OCI-LY7 (cell line): ENCODE results near the gene DARS1. TPM values are rescaled to one million over a fixed set of nuclear protein-coding genes. Genes with fewer than 3 reads are reported as not detected.

Source experiments
- BruUV-seq: library from RNA; stranded (reverse); fragments of 400-500 nt; replicated peaks from 2 replicates; lab custom pipeline; 2021; lab: Mats Ljungman, UMichigan
- CTCF ChIA-PET: fragments of 300-600 bp; sonication (Branson Sonifier 250); formaldehyde crosslinking; loops from one replicate; lab custom pipeline; 2022; ENCODE audit warnings: antibody characterized with exemption; ENCODE audit not compliant: unreplicated experiment; lab: Charles Lee
- POLR2A ChIA-PET: fragments of 300-600 bp; sonication (Branson Sonifier 250); formaldehyde crosslinking; loops from one replicate; lab custom pipeline; 2022; ENCODE audit warnings: antibody characterized with exemption; lab: Charles Lee
- DNase-seq: peaks from one replicate; pipeline ENCODE4 v3.0.0-alpha.2; 2015; ENCODE audit warnings: low spot score
- H2AFZ ChIP-seq: fragments of 200-600 bp; sonication (generic), shearing (Covaris generic); 2 replicates; pipeline ENCODE4 v1.6.1; 2014; ENCODE audit warnings: mild to moderate bottlenecking, antibody characterized with exemption, low read length, moderate library complexity
- H3K27ac ChIP-seq: fragments of 200-600 bp; sonication (generic); 2 replicates; pipeline ENCODE4 v1.5.1; 2014; ENCODE audit warnings: mixed run types, low read depth, mild to moderate bottlenecking, moderate library complexity, low read length, inconsistent platforms; ENCODE audit not compliant: poor library complexity, severe bottlenecking
- H3K36me3 ChIP-seq: fragments of 200-600 bp; sonication (generic); 2 replicates; pipeline ENCODE4 v1.6.1; 2014; ENCODE audit warnings: mild to moderate bottlenecking, antibody characterized with exemption, low read length, moderate library complexity, mixed read lengths; ENCODE audit not compliant: insufficient read depth
- H3K4me1 ChIP-seq: fragments of 200-600 bp; sonication (generic); 2 replicates; pipeline ENCODE4 v1.5.1; 2014; ENCODE audit warnings: mild to moderate bottlenecking, low read length; ENCODE audit not compliant: insufficient read depth, poor library complexity, severe bottlenecking
- H3K4me2 ChIP-seq: fragments of 200-600 bp; sonication (generic); 2 replicates; pipeline ENCODE4 v1.6.1; 2014; ENCODE audit warnings: mild to moderate bottlenecking, low read length
- H3K4me3 ChIP-seq: fragments of 200-600 bp; sonication (generic); 2 replicates; pipeline ENCODE4 v1.5.1; 2014; ENCODE audit warnings: mild to moderate bottlenecking, low read depth, low read length; ENCODE audit not compliant: poor library complexity, severe bottlenecking
- H3K79me2 ChIP-seq: fragments of 200-600 bp; sonication (generic); 2 replicates; pipeline ENCODE4 v1.6.1; 2016; ENCODE audit warnings: low read depth, mild to moderate bottlenecking, low read length, moderate library complexity, mixed read lengths; ENCODE audit not compliant: insufficient read depth
- H3K9me2 ChIP-seq: fragments of 200-600 bp; sonication (generic); 2 replicates; pipeline ENCODE4 v1.6.1; 2016; ENCODE audit warnings: mild to moderate bottlenecking, low read length, mixed read lengths; ENCODE audit not compliant: insufficient read depth
- H3K9me3 ChIP-seq: fragments of 200-600 bp; sonication (generic); 2 replicates; pipeline ENCODE4 v1.6.1; 2014; ENCODE audit warnings: mild to moderate bottlenecking, mixed run types, low read length, mixed read lengths
- H4K20me1 ChIP-seq: fragments of 200-600 bp; sonication (generic); 2 replicates; pipeline ENCODE4 v1.6.1; 2014; ENCODE audit warnings: mild to moderate bottlenecking, antibody characterized with exemption, low read length, moderate library complexity, mixed read lengths; ENCODE audit not compliant: insufficient read depth
- EZH2phosphoT487 ChIP-seq: fragments of 200-600 bp; sonication (generic); IDR thresholded peaks from 2 replicates; pipeline ENCODE4 v1.6.1; 2018; ENCODE audit warnings: low read depth, borderline replicate concordance, mild to moderate bottlenecking, mixed run types, antibody characterized with exemption, low read length, moderate library complexity, mixed read lengths
- intact Hi-C: fragments of 100-400 bp; cut with micrococcal nuclease; formaldehyde crosslinking; loops from one replicate; pipeline ENCODE4 v1.10.0; 2022; ENCODE audit not compliant: unreplicated experiment
- total RNA-seq, 2 experiments: library from RNA; depleted of rRNA in 1 of 2; stranded (reverse); fragments of >200 nt in 1 of 2; shearing (Covaris generic) in 1 of 2; gene quantifications; 2 replicates each; pipeline ENCODE4 v1.2.3, GENCODE V29; 2014 to 2022
- TF ChIP-seq, protein P1 (sequence below): fragments of 200-600 bp; sonication (generic); conservative IDR thresholded peaks from 2 replicates; pipeline ENCODE4 v1.5.1; 2014; ENCODE audit warnings: mild to moderate bottlenecking, antibody characterized with exemption, low read length, moderate library complexity, mixed read lengths

The DARS1 gene
- total RNA-seq, 2 experiments from 2014 or later: 90.5 to 140 TPM

DNA sequence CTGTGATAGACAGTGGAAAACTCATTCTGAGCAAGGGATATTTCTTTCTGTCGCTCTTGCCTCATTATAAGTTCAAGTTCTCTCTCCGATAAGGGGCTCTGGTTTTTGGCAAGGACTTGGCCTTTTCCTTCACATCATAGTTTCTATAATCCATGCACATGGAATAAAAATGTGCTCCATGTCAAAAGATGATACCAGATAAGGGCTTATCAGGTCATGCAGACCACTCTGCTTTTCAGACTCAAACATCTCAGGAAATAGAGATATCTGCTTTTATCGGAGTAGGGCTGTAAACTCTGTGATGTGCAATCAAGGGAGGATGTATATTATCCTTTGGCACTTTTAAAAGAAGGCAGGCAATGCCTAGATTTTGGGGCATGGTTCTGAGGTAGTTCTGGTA lies 45.0 kb upstream of the DARS1 start:
- H3K36me3 ChIP-seq: no peaks in the 10 kb centered on the region
- CTCF ChIA-PET: no interaction called here
- H3K4me2 ChIP-seq: no peak overlapping the region
- no peak overlapping the region for H2AFZ ChIP-seq
- TF ChIP-seq, protein P1, sequence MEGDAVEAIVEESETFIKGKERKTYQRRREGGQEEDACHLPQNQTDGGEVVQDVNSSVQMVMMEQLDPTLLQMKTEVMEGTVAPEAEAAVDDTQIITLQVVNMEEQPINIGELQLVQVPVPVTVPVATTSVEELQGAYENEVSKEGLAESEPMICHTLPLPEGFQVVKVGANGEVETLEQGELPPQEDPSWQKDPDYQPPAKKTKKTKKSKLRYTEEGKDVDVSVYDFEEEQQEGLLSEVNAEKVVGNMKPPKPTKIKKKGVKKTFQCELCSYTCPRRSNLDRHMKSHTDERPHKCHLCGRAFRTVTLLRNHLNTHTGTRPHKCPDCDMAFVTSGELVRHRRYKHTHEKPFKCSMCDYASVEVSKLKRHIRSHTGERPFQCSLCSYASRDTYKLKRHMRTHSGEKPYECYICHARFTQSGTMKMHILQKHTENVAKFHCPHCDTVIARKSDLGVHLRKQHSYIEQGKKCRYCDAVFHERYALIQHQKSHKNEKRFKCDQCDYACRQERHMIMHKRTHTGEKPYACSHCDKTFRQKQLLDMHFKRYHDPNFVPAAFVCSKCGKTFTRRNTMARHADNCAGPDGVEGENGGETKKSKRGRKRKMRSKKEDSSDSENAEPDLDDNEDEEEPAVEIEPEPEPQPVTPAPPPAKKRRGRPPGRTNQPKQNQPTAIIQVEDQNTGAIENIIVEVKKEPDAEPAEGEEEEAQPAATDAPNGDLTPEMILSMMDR: no peak
- TF ChIP-seq EZH2phosphoT487: no peak
- no peaks in the 10 kb centered on the region for H4K20me1 ChIP-seq
- H3K9me2 ChIP-seq: 0 out of 2 replicates have a peak, but pooled peaks cover 2% of the 10 kb centered on the region
- H3K9me3 ChIP-seq: no peaks in the 10 kb centered on the region
- peaks cover 7% of the 10 kb centered on the region for H3K4me1 ChIP-seq
- intact Hi-C loops: no loop called here
- BruUV-seq: no TSS peak
- no peak for DNase-seq
- H3K79me2 ChIP-seq: no peaks in the 10 kb centered on the region
- POLR2A ChIA-PET: no interaction called here
- no peak overlapping the region for H3K27ac ChIP-seq
- no peak overlapping the region for H3K4me3 ChIP-seq

DNA sequence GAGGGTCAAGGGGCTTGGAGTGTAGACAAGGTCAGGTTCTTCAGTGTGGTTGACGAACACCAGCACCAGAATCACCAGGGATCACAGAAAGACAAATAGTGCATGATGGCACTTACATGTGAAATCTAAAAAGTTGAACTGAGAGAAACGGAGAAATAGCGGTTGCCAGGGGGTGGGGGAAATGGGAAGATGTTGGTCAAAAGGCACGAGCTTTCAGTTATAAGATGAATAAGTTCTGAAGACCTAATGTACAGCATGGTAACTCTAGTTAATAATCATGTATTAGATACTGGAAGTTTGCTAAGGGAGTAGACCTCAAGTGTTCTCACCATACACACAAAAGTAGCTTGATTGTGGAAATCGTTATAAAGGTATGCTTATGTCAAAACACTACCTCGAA lies 43.7 kb upstream of the DARS1 start:
- no peak overlapping the region for H3K4me3 ChIP-seq
- no peaks in the 10 kb centered on the region for H4K20me1 ChIP-seq
- H3K4me2 ChIP-seq: no peak overlapping the region
- intact Hi-C loops: no loop called here
- H2AFZ ChIP-seq: 0 out of 2 replicates have a peak overlapping the region, but pooled peaks have one; percentile 17
- TF ChIP-seq EZH2phosphoT487: no peak
- TF ChIP-seq, protein P1: no peak
- H3K9me3 ChIP-seq: no peaks in the 10 kb centered on the region
- H3K36me3 ChIP-seq: no peaks in the 10 kb centered on the region
- CTCF ChIA-PET: no interaction called here
- H3K79me2 ChIP-seq: no peaks in the 10 kb centered on the region
- BruUV-seq: no TSS peak
- H3K9me2 ChIP-seq: no peaks in the 10 kb centered on the region
- POLR2A ChIA-PET: interaction anchor here (0.8 kb wide), 2 partner anchors 12 to 14 kb away, joined by 3 read pairs; no protein-coding TSS in a partner anchor
- H3K4me1 ChIP-seq: peaks cover 9% of the 10 kb centered on the region
- no peak for DNase-seq
- H3K27ac ChIP-seq: no peak overlapping the region

GRCh38 chr2:136028001-136028400 lies 42.6 kb upstream of the DARS1 start:
- ChIA-PET POLR2A (interaction anchor here (1.3 to 1.4 kb wide), 2 partner anchors 22 to 31 kb away, joined by 3 read pairs; no protein-coding TSS in a partner anchor), CTCF (no interaction called here)
- H2AFZ ChIP-seq: no peak overlapping the region
- no peak overlapping the region for H3K4me3 ChIP-seq
- TF ChIP-seq EZH2phosphoT487: no peak
- TF ChIP-seq, protein P1: no peak
- peaks cover 9% of the 10 kb centered on the region for H3K4me1 ChIP-seq
- no peaks in the 10 kb centered on the region for H3K9me2 ChIP-seq
- no peaks in the 10 kb centered on the region for H3K36me3 ChIP-seq
- H4K20me1 ChIP-seq: no peaks in the 10 kb centered on the region
- H3K79me2 ChIP-seq: no peaks in the 10 kb centered on the region
- no peak overlapping the region for H3K27ac ChIP-seq
- no peaks in the 10 kb centered on the region for H3K9me3 ChIP-seq
- no peak for DNase-seq
- no peak overlapping the region for H3K4me2 ChIP-seq
- BruUV-seq: no TSS peak
- intact Hi-C loops: no loop called here
